DOHH2 (cell line): Measurements from ENCODE around the gene IDUA.

Source experiments
- H3F3A ChIP-seq: fragments of 200-600 bp; sonication (generic), shearing (Covaris generic); 2 replicates; pipeline ENCODE4 v1.6.0; 2016; ENCODE audit warnings: antibody characterized with exemption, mild to moderate bottlenecking; ENCODE audit not compliant: control insufficient read depth, insufficient read depth
- H3K27ac ChIP-seq: fragments of 200-600 bp; sonication (generic); 2 replicates; pipeline ENCODE4 v1.5.1; 2014; ENCODE audit warnings: low read depth, mild to moderate bottlenecking, low read length, moderate library complexity
- H3K27me3 ChIP-seq: fragments of 200-600 bp; sonication (generic); 2 replicates; pipeline ENCODE4 v1.6.1; 2014; ENCODE audit warnings: mild to moderate bottlenecking, low read length, mixed read lengths; ENCODE audit not compliant: control insufficient read depth
- H3K36me3 ChIP-seq: fragments of 200-600 bp; sonication (generic); 2 replicates; pipeline ENCODE4 v1.6.1; 2014; ENCODE audit warnings: mild to moderate bottlenecking, low read length, moderate library complexity, mixed read lengths; ENCODE audit not compliant: control insufficient read depth
- H3K4me1 ChIP-seq: fragments of 200-600 bp; sonication (generic); 2 replicates; pipeline ENCODE4 v1.6.1; 2014; ENCODE audit warnings: mild to moderate bottlenecking, low read length, mixed read lengths; ENCODE audit not compliant: control insufficient read depth
- H3K4me2 ChIP-seq: fragments of 200-600 bp; sonication (generic); 2 replicates; pipeline ENCODE4 v1.6.0; 2014; ENCODE audit warnings: mild to moderate bottlenecking, low read length, moderate library complexity
- H3K4me3 ChIP-seq: fragments of 200-600 bp; sonication (generic); 2 replicates; pipeline ENCODE4 v1.5.1; 2014; ENCODE audit warnings: mild to moderate bottlenecking, low read length, mixed read lengths
- H3K79me2 ChIP-seq: fragments of 200-600 bp; sonication (generic); 2 replicates; pipeline ENCODE4 v1.6.1; 2014; ENCODE audit warnings: mild to moderate bottlenecking, low read length, mixed read lengths; ENCODE audit not compliant: control insufficient read depth
- H3K9me2 ChIP-seq: fragments of 200-600 bp; sonication (generic); replicated peaks from 2 replicates; pipeline ENCODE4 v1.6.1; 2014; ENCODE audit warnings: mild to moderate bottlenecking, low read length, mixed read lengths; ENCODE audit not compliant: control insufficient read depth
- H3K9me3 ChIP-seq: fragments of 200-600 bp; sonication (generic); 2 replicates; pipeline ENCODE4 v1.6.1; 2014; ENCODE audit warnings: antibody characterized with exemption, low read length, mixed read lengths; ENCODE audit not compliant: control insufficient read depth, insufficient read depth
- H4K20me1 ChIP-seq: fragments of 200-600 bp; sonication (generic); 2 replicates; pipeline ENCODE4 v1.6.0; 2014; ENCODE audit warnings: low read depth, mild to moderate bottlenecking, antibody characterized with exemption, low read length, moderate library complexity; ENCODE audit not compliant: control insufficient read depth, insufficient read depth
- CTCF ChIP-seq: fragments of 200-600 bp; sonication (generic); IDR thresholded peaks from one replicate; pipeline ENCODE4 v1.5.1; 2014; ENCODE audit warnings: antibody characterized with exemption, mild to moderate bottlenecking, low read depth, low read length; ENCODE audit not compliant: poor library complexity, severe bottlenecking
- EZH2phosphoT487 ChIP-seq: fragments of 200-600 bp; sonication (generic); IDR thresholded peaks from 2 replicates; pipeline ENCODE4 v1.6.1; 2017; ENCODE audit warnings: borderline replicate concordance, mild to moderate bottlenecking, antibody characterized with exemption, low read length, moderate library complexity, mixed read lengths

IDUA gene

GRCh38 chr4:946517-947471 lies 40.0 kb upstream of the IDUA start:
- no peak overlapping the region for H3K4me2 ChIP-seq
- H3F3A ChIP-seq = no peaks in the 10 kb centered on the region
- no peaks in the 10 kb centered on the region for H3K79me2 ChIP-seq
- no peak overlapping the region for H3K27ac ChIP-seq
- no peaks in the 10 kb centered on the region for H3K9me2 ChIP-seq
- TF ChIP-seq CTCF (no peak), EZH2phosphoT487 (no peak)
- no peaks in the 10 kb centered on the region for H3K27me3 ChIP-seq
- H3K4me1 ChIP-seq = no peaks in the 10 kb centered on the region
- H3K9me3 ChIP-seq = no peaks in the 10 kb centered on the region
- H3K36me3 ChIP-seq = no peaks in the 10 kb centered on the region
- 0 out of 2 replicates have a peak, but pooled peaks cover 8% of the 10 kb centered on the region for H4K20me1 ChIP-seq
- H3K4me3 ChIP-seq = no peak overlapping the region

GRCh38 chr4:947491-947971 lies 39.3 kb upstream of the IDUA start:
- H3K27ac ChIP-seq = no peak overlapping the region
- no peaks in the 10 kb centered on the region for H3K9me3 ChIP-seq

GRCh38 chr4:948101-948935 lies 38.5 kb upstream of the IDUA start:
- H3K27me3 ChIP-seq = no peaks in the 10 kb centered on the region
- H4K20me1 ChIP-seq = 0 out of 2 replicates have a peak, but pooled peaks cover 8% of the 10 kb centered on the region
- no peaks in the 10 kb centered on the region for H3K4me1 ChIP-seq
- H3F3A ChIP-seq = no peaks in the 10 kb centered on the region
- H3K9me3 ChIP-seq = no peaks in the 10 kb centered on the region
- no peaks in the 10 kb centered on the region for H3K9me2 ChIP-seq
- no peak overlapping the region for H3K4me3 ChIP-seq
- no peaks in the 10 kb centered on the region for H3K36me3 ChIP-seq
- H3K79me2 ChIP-seq = no peaks in the 10 kb centered on the region
- TF ChIP-seq CTCF (no peak), EZH2phosphoT487 (no peak)
- no peak overlapping the region for H3K27ac ChIP-seq
- H3K4me2 ChIP-seq = no peak overlapping the region

More at GRCh38 chr4:947491-947971, 39.3 kb upstream of the IDUA start:
- Histone ChIP-seq H3K36me3 (no peaks in the 10 kb centered on the region), H3K27me3 (no peaks in the 10 kb centered on the region), H3F3A (no peaks in the 10 kb centered on the region), H3K79me2 (no peaks in the 10 kb centered on the region), H3K4me1 (no peaks in the 10 kb centered on the region), H3K9me2 (no peaks in the 10 kb centered on the region), H3K4me3 (no peak overlapping the region), H3K4me2 (no peak overlapping the region), H4K20me1 (0 out of 2 replicates have a peak, but pooled peaks cover 8% of the 10 kb centered on the region)
- TF ChIP-seq CTCF = no peak
- TF ChIP-seq EZH2phosphoT487 = no peak
